ENCODE measurements around the gene NMT1. TPM values are rescaled to one million over a fixed set of nuclear protein-coding genes. Genes with fewer than 3 reads are reported as not detected.
"Not testable (repeated sequence)": the region's sequence is repeated elsewhere in the genome, so short reads cannot be mapped to it uniquely, and the experiment has no call there.

Gene NMT1
- total RNA-seq, 1 donor from 2014 or later: 80.6 TPM

- TF ChIP-seq CTCF (IDR thresholded peaks at IDR 0.05; ENCODE audit: unreplicated experiment): no peak
- peaks cover 43% of the 10 kb centered on the region for H3K4me1 Mint-ChIP-seq
- peak overlapping the region; percentile 93 for H3K27ac Mint-ChIP-seq
- no peak for DNase-seq (ENCODE audit: low spot score in 2 of 2, unreplicated experiment in 2 of 2)
- H3K27me3 Mint-ChIP-seq (ENCODE audit: low read depth): no peaks in the 10 kb centered on the region
- H3K4me3 Mint-ChIP-seq: no peak overlapping the region
- H3K36me3 Mint-ChIP-seq: peaks cover 5% of the 10 kb centered on the region
- H3K9me3 Mint-ChIP-seq: no peaks in the 10 kb centered on the region
Observed at GRCh38 chr17:45046537-45047125, 14.5 kb upstream of the NMT1 start.

- Mint-ChIP-seq H3K27ac (peak overlapping the region; percentile 64), H3K4me3 (peak overlapping the region; percentile 31), H3K4me1 (peaks cover 32% of the 10 kb centered on the region)
Observed at GRCh38 chr17:45048795-45049563, 12.1 kb upstream of the NMT1 start.

GRCh38 chr17:45050481-45051059, 10.5 kb upstream of the NMT1 start:
- Mint-ChIP-seq H3K27me3 (ENCODE audit: low read depth) (no peaks in the 10 kb centered on the region), H3K27ac (peak overlapping the region; percentile 96), H3K4me1 (peaks cover 26% of the 10 kb centered on the region), H3K9me3 (no peaks in the 10 kb centered on the region), H3K4me3 (peak overlapping the region; percentile 81), H3K36me3 (peaks cover 5% of the 10 kb centered on the region)
- peak in 1 of 2 experiments; percentile 51 for DNase-seq (ENCODE audit: low spot score in 2 of 2, unreplicated experiment in 2 of 2)
- no peak for TF ChIP-seq CTCF (IDR thresholded peaks at IDR 0.05; ENCODE audit: unreplicated experiment)

More at GRCh38 chr17:45048795-45049563, 12.1 kb upstream of the NMT1 start:
- TF ChIP-seq CTCF (IDR thresholded peaks at IDR 0.05; ENCODE audit: unreplicated experiment): peak; percentile 10
- H3K9me3 Mint-ChIP-seq: no peaks in the 10 kb centered on the region
- peaks cover 5% of the 10 kb centered on the region for H3K36me3 Mint-ChIP-seq
- DNase-seq (ENCODE audit: low spot score in 2 of 2, unreplicated experiment in 2 of 2): no peak
- H3K27me3 Mint-ChIP-seq (ENCODE audit: low read depth): no peaks in the 10 kb centered on the region

- DNase-seq (ENCODE audit: low spot score in 2 of 2, unreplicated experiment in 2 of 2): peak; percentile 89 to 90
- no peak for TF ChIP-seq CTCF (IDR thresholded peaks at IDR 0.05; ENCODE audit: unreplicated experiment)
- Mint-ChIP-seq H3K4me1 (peaks cover 26% of the 10 kb centered on the region), H3K4me3 (peak within 1 kb of the TSS; percentile 81), H3K27me3 (ENCODE audit: low read depth) (no peaks in the 10 kb centered on the region), H3K9me3 (no peaks in the 10 kb centered on the region), H3K27ac (peak within 1 kb of the TSS; percentile 96), H3K36me3 (peaks cover 3% of the 10 kb centered on the region)
Observed at GRCh38 chr17:45051060-45051719, 9.9 kb upstream of the NMT1 start, which contains the start of gene DCAKD. Gene DCAKD (minus strand): TSS chr17:45051632. CDS start chr17:45034885, 16,747 bp downstream.

GRCh38 chr17:45051720-45052051, 9.4 kb upstream of the NMT1 start:
- H3K4me1 Mint-ChIP-seq: peaks cover 23% of the 10 kb centered on the region
- not testable (repeated sequence) for H3K9me3 Mint-ChIP-seq; H3K27ac Mint-ChIP-seq; DNase-seq (ENCODE audit: low spot score in 2 of 2, unreplicated experiment in 2 of 2); H3K27me3 Mint-ChIP-seq (ENCODE audit: low read depth); H3K36me3 Mint-ChIP-seq
- peak overlapping the region; percentile 68 for H3K4me3 Mint-ChIP-seq
